22Rv1 (cell line): Measurements from ENCODE around the gene CCDC77.

Source experiments
- CTCF ChIP-seq: fragments of 450-650 bp; IDR thresholded peaks from 2 replicates; pipeline ENCODE4 v1.5.1; 2017; ENCODE audit warnings: mild to moderate bottlenecking
- ZFX ChIP-seq: fragments of 450-650 bp; IDR thresholded peaks from 2 replicates; pipeline ENCODE4 v1.6.1; 2017; ENCODE audit warnings: antibody characterized with exemption, borderline replicate concordance

- TF ChIP-seq CTCF (no peak), ZFX (no peak)
Observed at GRCh38 chr12:356276-356988, 45.0 kb upstream of the CCDC77 start.
